Measurements from ENCODE around the gene YPEL4.
A peak's percentile ranks its signal among the peaks of the same experiment; 100 is the strongest.

The YPEL4 gene

GRCh38 chr11:57648801-57649735 is 644 bp downstream of the YPEL4 start:
- no peak for DNase-seq

GRCh38 chr11:57647960-57648800 is 1.5 kb downstream of the YPEL4 start:
- DNase-seq: no peak

GRCh38 chr11:57647372-57647771 is 2.3 kb downstream of the YPEL4 start:
- no peak for DNase-seq

GRCh38 chr11:57646799-57647303 is 2.9 kb downstream of the YPEL4 start:
- no peak for DNase-seq

- DNase-seq: no peak
These were observed 3.4 kb downstream of the YPEL4 start for GRCh38 chr11:57646194-57646798.

- no peak for DNase-seq
These were observed 4.0 kb downstream of the YPEL4 start for GRCh38 chr11:57645689-57646085.

GRCh38 chr11:57644748-57645688 is 4.7 kb downstream of the YPEL4 start:
- DNase-seq: peak; percentile 74

- no peak for DNase-seq
These were observed 5.9 kb downstream of the YPEL4 start for GRCh38 chr11:57643802-57644201.

GRCh38 chr11:57641011-57641807 is 8.5 kb downstream of the YPEL4 start:
- peak; percentile 49 for DNase-seq

GRCh38 chr11:57640068-57640800 is 9.5 kb downstream of the YPEL4 start:
- no peak for DNase-seq

- DNase-seq: no peak
These were observed 10.2 kb downstream of the YPEL4 start for GRCh38 chr11:57639321-57640067.

GRCh38 chr11:57638811-57639320 is 10.8 kb downstream of the YPEL4 start:
- no peak for DNase-seq

- DNase-seq: peak; percentile 84
These were observed 11.5 kb downstream of the YPEL4 start for GRCh38 chr11:57638005-57638781.

- DNase-seq: no peak
These were observed 12.1 kb downstream of the YPEL4 start for GRCh38 chr11:57637626-57638004.

GRCh38 chr11:57635246-57635645 is 14.5 kb downstream of the YPEL4 start:
- no peak for DNase-seq

GRCh38 chr11:57634311-57634710 is 15.4 kb downstream of the YPEL4 start:
- no peak for DNase-seq

GRCh38 chr11:57633394-57634070 is 16.2 kb downstream of the YPEL4 start:
- no peak for DNase-seq

GRCh38 chr11:57632116-57632515 is 17.6 kb downstream of the YPEL4 start:
- DNase-seq: no peak
